HepG2 (cell line): ENCODE data around the gene MBLAC1. TPM values are rescaled to one million over a fixed set of nuclear protein-coding genes. Genes with fewer than 3 reads are reported as not detected.

Source experiments
- CHD2 ChIP-seq: IDR thresholded peaks from 2 replicates; pipeline ENCODE4 v1.6.1; 2011; ENCODE audit warnings: low read depth, low read length, improper control_type of control experiment
- GTF3A ChIP-seq: sonication (generic); formaldehyde crosslinking; conservative IDR thresholded peaks from 2 replicates; pipeline ENCODE4 v1.4.0; 2020; ENCODE audit warnings: mild to moderate bottlenecking, missing genetic modification reagents
- HNF4G ChIP-seq, 2 experiments: sonication (generic) in 1 of 2; formaldehyde crosslinking in 1 of 2; IDR thresholded peaks; 2 replicates each; pipeline versions ENCODE4 v1.4.0 to v1.6.1; 2011 to 2020; ENCODE audit warnings: borderline replicate concordance in 2 of 2, low read depth in 2 of 2, mild to moderate bottlenecking in 2 of 2, low read length in 1 of 2, missing genetic modification reagents in 1 of 2, moderate library complexity in 1 of 2
- HOXA3 ChIP-seq: sonication (generic); formaldehyde crosslinking; IDR thresholded peaks from 2 replicates; pipeline ENCODE4 v1.5.0; 2020; ENCODE audit warnings: missing genetic modification reagents
- JDP2 ChIP-seq: sonication (generic); formaldehyde crosslinking; IDR thresholded peaks from 2 replicates; pipeline ENCODE4 v1.8.1; 2022; ENCODE audit warnings: missing genetic modification reagents, borderline replicate concordance
- LBX2 ChIP-seq: sonication (generic); formaldehyde crosslinking; IDR thresholded peaks from 2 replicates; pipeline ENCODE4 v1.5.0; 2020; ENCODE audit warnings: missing genetic modification reagents, mild to moderate bottlenecking, borderline replicate concordance
- LCORL ChIP-seq, 2 experiments: fragments of 450-650 bp in 1 of 2; sonication (generic) in 1 of 2; formaldehyde crosslinking in 1 of 2; IDR thresholded peaks; 2 replicates each; pipeline versions ENCODE4 v1.5.0 to v1.6.1; 2017 to 2020; ENCODE audit warnings: antibody characterized with exemption in 1 of 2, missing genetic modification reagents in 1 of 2
- RORA ChIP-seq: sonication (generic); formaldehyde crosslinking; IDR thresholded peaks from 2 replicates; pipeline ENCODE4 v1.5.0; 2020; ENCODE audit warnings: mild to moderate bottlenecking, missing genetic modification reagents, moderate library complexity
- XBP1 ChIP-seq: sonication (generic); formaldehyde crosslinking; IDR thresholded peaks from 2 replicates; pipeline ENCODE4 v1.5.0; 2020; ENCODE audit warnings: missing genetic modification reagents
- ZBTB7B ChIP-seq: sonication (generic); formaldehyde crosslinking; IDR thresholded peaks from 2 replicates; pipeline ENCODE4 v1.4.0; 2020; ENCODE audit warnings: missing genetic modification reagents
- ZMYM3 ChIP-seq: sonication (generic); formaldehyde crosslinking; IDR thresholded peaks from 2 replicates; pipeline ENCODE4 v1.5.1; 2020; ENCODE audit warnings: mild to moderate bottlenecking, missing genetic modification reagents
- ZNF572 ChIP-seq: sonication (generic); formaldehyde crosslinking; IDR thresholded peaks from 2 replicates; pipeline ENCODE4 v1.5.1; 2020; ENCODE audit warnings: mild to moderate bottlenecking, missing genetic modification reagents
- ZNF616 ChIP-seq: sonication (generic); formaldehyde crosslinking; IDR thresholded peaks from 2 replicates; pipeline ENCODE4 v1.5.0; 2020; ENCODE audit warnings: low read depth, mild to moderate bottlenecking, missing genetic modification reagents
- ZNF639 ChIP-seq: conservative IDR thresholded peaks from 2 replicates; pipeline ENCODE4 v1.6.1; 2018; ENCODE audit warnings: missing genetic modification reagents
- ZNF773 ChIP-seq: sonication (generic); formaldehyde crosslinking; IDR thresholded peaks from 2 replicates; pipeline ENCODE4 v1.4.0; 2020; ENCODE audit warnings: missing genetic modification reagents, borderline replicate concordance
- ZNF790 ChIP-seq: sonication (generic); formaldehyde crosslinking; IDR thresholded peaks from 2 replicates; pipeline ENCODE4 v1.8.0; 2022; ENCODE audit warnings: missing genetic modification reagents, mild to moderate bottlenecking, borderline replicate concordance
- polyA plus RNA-seq, 8 experiments: library from polyadenylated mRNA; depleted of rRNA in 3 of 8; stranded (reverse) in 7 of 8; unstranded in 1 of 8; fragments of >200 nt; fragmentation: Illumina TruSeq in 4 of 8; extraction: Trizol in 4 of 8; gene quantifications; 2 replicates each; pipeline versions ENCODE4 v1.2.1 to v1.2.3, GENCODE V29; 2011 to 2016; ENCODE audit warnings: low read depth in 4 of 8, missing spikeins in 1 of 8, mixed read lengths in 1 of 8; ENCODE audit not compliant: insufficient read depth in 1 of 8
- total RNA-seq, 5 experiments: library from RNA; depleted of rRNA; stranded (reverse); fragments of >200 nt; fragmentation: Illumina TruSeq; extraction: Trizol; gene quantifications; 2 replicates each; pipeline ENCODE4 v1.2.3, GENCODE V29; 2016; ENCODE audit warnings: low read depth in 1 of 5
- TF ChIP-seq, protein P1 (sequence below): sonication (generic); formaldehyde crosslinking; IDR thresholded peaks from 2 replicates; pipeline ENCODE4 v1.4.0; 2020; ENCODE audit warnings: missing genetic modification reagents
- TF ChIP-seq, protein P2 (sequence below): IDR thresholded peaks from 2 replicates; pipeline ENCODE4 v1.6.1; 2016; ENCODE audit warnings: mild to moderate bottlenecking
- TF ChIP-seq, protein P3 (sequence below): sonication (generic); formaldehyde crosslinking; IDR thresholded peaks from 2 replicates; pipeline ENCODE4 v1.4.0; 2020; ENCODE audit warnings: missing genetic modification reagents
- TF ChIP-seq, protein P4 (sequence below): sonication (generic); formaldehyde crosslinking; IDR thresholded peaks from 2 replicates; pipeline ENCODE4 v1.5.0; 2020; ENCODE audit warnings: missing genetic modification reagents

The MBLAC1 gene
- total and polyA plus RNA-seq, 2 of the 13 experiments (the other 11 are each of a cell fraction or from before 2014, with no cell fraction given) = 0.79 to 2.1 TPM

GRCh38 chr7:100100420-100101015 is 26.2 kb upstream of the MBLAC1 start (continued):
- TF ChIP-seq, protein P1, sequence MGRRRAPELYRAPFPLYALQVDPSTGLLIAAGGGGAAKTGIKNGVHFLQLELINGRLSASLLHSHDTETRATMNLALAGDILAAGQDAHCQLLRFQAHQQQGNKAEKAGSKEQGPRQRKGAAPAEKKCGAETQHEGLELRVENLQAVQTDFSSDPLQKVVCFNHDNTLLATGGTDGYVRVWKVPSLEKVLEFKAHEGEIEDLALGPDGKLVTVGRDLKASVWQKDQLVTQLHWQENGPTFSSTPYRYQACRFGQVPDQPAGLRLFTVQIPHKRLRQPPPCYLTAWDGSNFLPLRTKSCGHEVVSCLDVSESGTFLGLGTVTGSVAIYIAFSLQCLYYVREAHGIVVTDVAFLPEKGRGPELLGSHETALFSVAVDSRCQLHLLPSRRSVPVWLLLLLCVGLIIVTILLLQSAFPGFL (CRISPR knock-in tag) = no peak
- peak; percentile 89 for TF ChIP-seq HOXA3 (CRISPR knock-in tag)
- no peak for TF ChIP-seq LCORL (IDR thresholded peaks at IDR 0.05)
- peak; percentile 76 for TF ChIP-seq LCORL (CRISPR knock-in tag; IDR thresholded peaks at IDR 0.05)
- TF ChIP-seq ZNF616 (CRISPR knock-in tag) = peak; percentile 63; the same call in 1 of the 2 replicates
- no peak for TF ChIP-seq GTF3A (CRISPR knock-in tag)
- TF ChIP-seq ZMYM3 = no peak
- TF ChIP-seq, protein P2, sequence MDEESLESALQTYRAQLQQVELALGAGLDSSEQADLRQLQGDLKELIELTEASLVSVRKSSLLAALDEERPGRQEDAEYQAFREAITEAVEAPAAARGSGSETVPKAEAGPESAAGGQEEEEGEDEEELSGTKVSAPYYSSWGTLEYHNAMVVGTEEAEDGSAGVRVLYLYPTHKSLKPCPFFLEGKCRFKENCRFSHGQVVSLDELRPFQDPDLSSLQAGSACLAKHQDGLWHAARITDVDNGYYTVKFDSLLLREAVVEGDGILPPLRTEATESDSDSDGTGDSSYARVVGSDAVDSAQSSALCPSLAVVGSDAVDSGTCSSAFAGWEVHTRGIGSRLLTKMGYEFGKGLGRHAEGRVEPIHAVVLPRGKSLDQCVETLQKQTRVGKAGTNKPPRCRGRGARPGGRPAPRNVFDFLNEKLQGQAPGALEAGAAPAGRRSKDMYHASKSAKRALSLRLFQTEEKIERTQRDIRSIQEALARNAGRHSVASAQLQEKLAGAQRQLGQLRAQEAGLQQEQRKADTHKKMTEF (CRISPR knock-in tag) = peak; percentile 91
- TF ChIP-seq CHD2 = peak; percentile 88
- TF ChIP-seq ZNF773 (CRISPR knock-in tag) = no peak; the same call in 1 of the 2 replicates
- TF ChIP-seq, protein P3, sequence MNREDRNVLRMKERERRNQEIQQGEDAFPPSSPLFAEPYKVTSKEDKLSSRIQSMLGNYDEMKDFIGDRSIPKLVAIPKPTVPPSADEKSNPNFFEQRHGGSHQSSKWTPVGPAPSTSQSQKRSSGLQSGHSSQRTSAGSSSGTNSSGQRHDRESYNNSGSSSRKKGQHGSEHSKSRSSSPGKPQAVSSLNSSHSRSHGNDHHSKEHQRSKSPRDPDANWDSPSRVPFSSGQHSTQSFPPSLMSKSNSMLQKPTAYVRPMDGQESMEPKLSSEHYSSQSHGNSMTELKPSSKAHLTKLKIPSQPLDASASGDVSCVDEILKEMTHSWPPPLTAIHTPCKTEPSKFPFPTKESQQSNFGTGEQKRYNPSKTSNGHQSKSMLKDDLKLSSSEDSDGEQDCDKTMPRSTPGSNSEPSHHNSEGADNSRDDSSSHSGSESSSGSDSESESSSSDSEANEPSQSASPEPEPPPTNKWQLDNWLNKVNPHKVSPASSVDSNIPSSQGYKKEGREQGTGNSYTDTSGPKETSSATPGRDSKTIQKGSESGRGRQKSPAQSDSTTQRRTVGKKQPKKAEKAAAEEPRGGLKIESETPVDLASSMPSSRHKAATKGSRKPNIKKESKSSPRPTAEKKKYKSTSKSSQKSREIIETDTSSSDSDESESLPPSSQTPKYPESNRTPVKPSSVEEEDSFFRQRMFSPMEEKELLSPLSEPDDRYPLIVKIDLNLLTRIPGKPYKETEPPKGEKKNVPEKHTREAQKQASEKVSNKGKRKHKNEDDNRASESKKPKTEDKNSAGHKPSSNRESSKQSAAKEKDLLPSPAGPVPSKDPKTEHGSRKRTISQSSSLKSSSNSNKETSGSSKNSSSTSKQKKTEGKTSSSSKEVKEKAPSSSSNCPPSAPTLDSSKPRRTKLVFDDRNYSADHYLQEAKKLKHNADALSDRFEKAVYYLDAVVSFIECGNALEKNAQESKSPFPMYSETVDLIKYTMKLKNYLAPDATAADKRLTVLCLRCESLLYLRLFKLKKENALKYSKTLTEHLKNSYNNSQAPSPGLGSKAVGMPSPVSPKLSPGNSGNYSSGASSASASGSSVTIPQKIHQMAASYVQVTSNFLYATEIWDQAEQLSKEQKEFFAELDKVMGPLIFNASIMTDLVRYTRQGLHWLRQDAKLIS = no peak
- TF ChIP-seq ZNF639 = peak; percentile 92
- peak; percentile 65; the same call in 1 of the 2 replicates for TF ChIP-seq ZNF790
- TF ChIP-seq LBX2 (CRISPR knock-in tag) = no peak
- TF ChIP-seq JDP2 = no peak
- 0 out of 2 replicates have a peak, but pooled peaks have one; percentile 39 for TF ChIP-seq ZBTB7B (CRISPR knock-in tag)
- no peak for TF ChIP-seq HNF4G (IDR thresholded peaks at IDR 0.05; ENCODE audit: borderline replicate concordance, low read depth, low read length)
- 0 out of 2 replicates have a peak, but pooled peaks have one; percentile 28 for TF ChIP-seq HNF4G (CRISPR knock-in tag; IDR thresholded peaks at IDR 0.05; ENCODE audit: borderline replicate concordance, low read depth)
- no peak for TF ChIP-seq XBP1 (CRISPR knock-in tag)
- TF ChIP-seq ZNF572 = no peak
- TF ChIP-seq, protein P4, sequence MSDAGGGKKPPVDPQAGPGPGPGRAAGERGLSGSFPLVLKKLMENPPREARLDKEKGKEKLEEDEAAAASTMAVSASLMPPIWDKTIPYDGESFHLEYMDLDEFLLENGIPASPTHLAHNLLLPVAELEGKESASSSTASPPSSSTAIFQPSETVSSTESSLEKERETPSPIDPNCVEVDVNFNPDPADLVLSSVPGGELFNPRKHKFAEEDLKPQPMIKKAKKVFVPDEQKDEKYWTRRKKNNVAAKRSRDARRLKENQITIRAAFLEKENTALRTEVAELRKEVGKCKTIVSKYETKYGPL (CRISPR knock-in tag) = no peak
- no peak for TF ChIP-seq RORA (CRISPR knock-in tag)
